DOHH2 (cell line): ENCODE data around the gene CDHR2.
A peak's percentile ranks its signal among the peaks of the same experiment; 100 is the strongest.

ENCODE experiments used
- H3F3A ChIP-seq: fragments of 200-600 bp; sonication (generic), shearing (Covaris generic); 2 replicates; pipeline ENCODE4 v1.6.0; 2016; ENCODE audit warnings: antibody characterized with exemption, mild to moderate bottlenecking; ENCODE audit not compliant: control insufficient read depth, insufficient read depth
- H3K27ac ChIP-seq: fragments of 200-600 bp; sonication (generic); 2 replicates; pipeline ENCODE4 v1.5.1; 2014; ENCODE audit warnings: low read depth, mild to moderate bottlenecking, low read length, moderate library complexity
- H3K27me3 ChIP-seq: fragments of 200-600 bp; sonication (generic); 2 replicates; pipeline ENCODE4 v1.6.1; 2014; ENCODE audit warnings: mild to moderate bottlenecking, low read length, mixed read lengths; ENCODE audit not compliant: control insufficient read depth
- H3K36me3 ChIP-seq: fragments of 200-600 bp; sonication (generic); 2 replicates; pipeline ENCODE4 v1.6.1; 2014; ENCODE audit warnings: mild to moderate bottlenecking, low read length, moderate library complexity, mixed read lengths; ENCODE audit not compliant: control insufficient read depth
- H3K4me1 ChIP-seq: fragments of 200-600 bp; sonication (generic); 2 replicates; pipeline ENCODE4 v1.6.1; 2014; ENCODE audit warnings: mild to moderate bottlenecking, low read length, mixed read lengths; ENCODE audit not compliant: control insufficient read depth
- H3K4me2 ChIP-seq: fragments of 200-600 bp; sonication (generic); 2 replicates; pipeline ENCODE4 v1.6.0; 2014; ENCODE audit warnings: mild to moderate bottlenecking, low read length, moderate library complexity
- H3K4me3 ChIP-seq: fragments of 200-600 bp; sonication (generic); 2 replicates; pipeline ENCODE4 v1.5.1; 2014; ENCODE audit warnings: mild to moderate bottlenecking, low read length, mixed read lengths
- H3K79me2 ChIP-seq: fragments of 200-600 bp; sonication (generic); 2 replicates; pipeline ENCODE4 v1.6.1; 2014; ENCODE audit warnings: mild to moderate bottlenecking, low read length, mixed read lengths; ENCODE audit not compliant: control insufficient read depth
- H3K9me2 ChIP-seq: fragments of 200-600 bp; sonication (generic); replicated peaks from 2 replicates; pipeline ENCODE4 v1.6.1; 2014; ENCODE audit warnings: mild to moderate bottlenecking, low read length, mixed read lengths; ENCODE audit not compliant: control insufficient read depth
- H3K9me3 ChIP-seq: fragments of 200-600 bp; sonication (generic); 2 replicates; pipeline ENCODE4 v1.6.1; 2014; ENCODE audit warnings: antibody characterized with exemption, low read length, mixed read lengths; ENCODE audit not compliant: control insufficient read depth, insufficient read depth
- H4K20me1 ChIP-seq: fragments of 200-600 bp; sonication (generic); 2 replicates; pipeline ENCODE4 v1.6.0; 2014; ENCODE audit warnings: low read depth, mild to moderate bottlenecking, antibody characterized with exemption, low read length, moderate library complexity; ENCODE audit not compliant: control insufficient read depth, insufficient read depth
- CTCF ChIP-seq: fragments of 200-600 bp; sonication (generic); IDR thresholded peaks from one replicate; pipeline ENCODE4 v1.5.1; 2014; ENCODE audit warnings: antibody characterized with exemption, mild to moderate bottlenecking, low read depth, low read length; ENCODE audit not compliant: poor library complexity, severe bottlenecking
- EZH2phosphoT487 ChIP-seq: fragments of 200-600 bp; sonication (generic); IDR thresholded peaks from 2 replicates; pipeline ENCODE4 v1.6.1; 2017; ENCODE audit warnings: borderline replicate concordance, mild to moderate bottlenecking, antibody characterized with exemption, low read length, moderate library complexity, mixed read lengths

CDHR2 gene

GRCh38 chr5:176606875-176607274, 57.7 kb downstream of the CDHR2 start:
- Histone ChIP-seq H3K4me2 (no peak overlapping the region), H3K27me3 (peaks cover 5% of the 10 kb centered on the region; the same call in 1 of the 2 replicates), H3K9me2 (no peaks in the 10 kb centered on the region), H3K36me3 (no peaks in the 10 kb centered on the region; the same call in 1 of the 2 replicates), H3K4me1 (peaks cover 14% of the 10 kb centered on the region), H4K20me1 (peaks cover 8% of the 10 kb centered on the region), H3K9me3 (no peaks in the 10 kb centered on the region), H3K4me3 (no peak overlapping the region), H3F3A (peaks cover 4% of the 10 kb centered on the region; the same call in 1 of the 2 replicates), H3K27ac (no peak overlapping the region), H3K79me2 (peaks cover 31% of the 10 kb centered on the region)
- no peak for TF ChIP-seq EZH2phosphoT487
- no peak for TF ChIP-seq CTCF

- H3K9me2 ChIP-seq: no peaks in the 10 kb centered on the region
- no peaks in the 10 kb centered on the region; the same call in 1 of the 2 replicates for H3K36me3 ChIP-seq
- no peaks in the 10 kb centered on the region for H3K9me3 ChIP-seq
- peaks cover 14% of the 10 kb centered on the region for H3K4me1 ChIP-seq
- no peak for TF ChIP-seq EZH2phosphoT487
- no peak for TF ChIP-seq CTCF
- peaks cover 13% of the 10 kb centered on the region for H3K27me3 ChIP-seq
- H3K4me2 ChIP-seq: peak overlapping the region; percentile 86; the same call in 1 of the 2 replicates
- peaks cover 31% of the 10 kb centered on the region for H3K79me2 ChIP-seq
- H3K27ac ChIP-seq: no peak overlapping the region
- H3F3A ChIP-seq: peaks cover 4% of the 10 kb centered on the region; the same call in 1 of the 2 replicates
- H3K4me3 ChIP-seq: no peak overlapping the region
- H4K20me1 ChIP-seq: peaks cover 8% of the 10 kb centered on the region
Measured at GRCh38 chr5:176608142-176608705, 59.1 kb downstream of the CDHR2 start.

GRCh38 chr5:176608937-176609723, 60.0 kb downstream of the CDHR2 start:
- H3K9me2 ChIP-seq: no peaks in the 10 kb centered on the region
- peaks cover 14% of the 10 kb centered on the region for H3K4me1 ChIP-seq
- H3K9me3 ChIP-seq: no peaks in the 10 kb centered on the region
- H3K27me3 ChIP-seq: peaks cover 13% of the 10 kb centered on the region
- TF ChIP-seq EZH2phosphoT487: no peak
- peaks cover 31% of the 10 kb centered on the region for H3K79me2 ChIP-seq
- H4K20me1 ChIP-seq: peaks cover 8% of the 10 kb centered on the region
- peaks cover 4% of the 10 kb centered on the region; the same call in 1 of the 2 replicates for H3F3A ChIP-seq
- H3K4me3 ChIP-seq: peak overlapping the region; percentile 83
- H3K27ac ChIP-seq: no peak overlapping the region
- H3K36me3 ChIP-seq: no peaks in the 10 kb centered on the region; the same call in 1 of the 2 replicates
- H3K4me2 ChIP-seq: peak overlapping the region; percentile 86
